Measurements from ENCODE around the gene AFAP1L1. TPM values are rescaled to one million over a fixed set of nuclear protein-coding genes. Genes with fewer than 3 reads are reported as not detected.

Gene AFAP1L1
- total and polyA plus RNA-seq, 4 donors = 2.1 to 11.6 (median 4.0) TPM

- DNase-seq (ENCODE audit: low spot score) = no peak
- TF ChIP-seq YY1 (IDR thresholded peaks at IDR 0.05) (no peak), HNF4A (conservative IDR thresholded peaks at IDR 0.05) (no peak), TAF1 (conservative IDR thresholded peaks at IDR 0.05) (no peak), GABPA (IDR thresholded peaks at IDR 0.05 in 1 of 2, conservative IDR thresholded peaks at IDR 0.05 in 1 of 2) (no peak), NR2F2 (IDR thresholded peaks at IDR 0.05) (no peak), ATF3 (IDR thresholded peaks at IDR 0.05) (no peak), HNF4G (IDR thresholded peaks at IDR 0.05) (no peak)
- TF ChIP-seq, protein P1, sequence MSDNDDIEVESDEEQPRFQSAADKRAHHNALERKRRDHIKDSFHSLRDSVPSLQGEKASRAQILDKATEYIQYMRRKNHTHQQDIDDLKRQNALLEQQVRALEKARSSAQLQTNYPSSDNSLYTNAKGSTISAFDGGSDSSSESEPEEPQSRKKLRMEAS (IDR thresholded peaks at IDR 0.05) = no peak
Observed at GRCh38 chr5:149285153-149285552, 13.5 kb downstream of the AFAP1L1 start.

DNA sequence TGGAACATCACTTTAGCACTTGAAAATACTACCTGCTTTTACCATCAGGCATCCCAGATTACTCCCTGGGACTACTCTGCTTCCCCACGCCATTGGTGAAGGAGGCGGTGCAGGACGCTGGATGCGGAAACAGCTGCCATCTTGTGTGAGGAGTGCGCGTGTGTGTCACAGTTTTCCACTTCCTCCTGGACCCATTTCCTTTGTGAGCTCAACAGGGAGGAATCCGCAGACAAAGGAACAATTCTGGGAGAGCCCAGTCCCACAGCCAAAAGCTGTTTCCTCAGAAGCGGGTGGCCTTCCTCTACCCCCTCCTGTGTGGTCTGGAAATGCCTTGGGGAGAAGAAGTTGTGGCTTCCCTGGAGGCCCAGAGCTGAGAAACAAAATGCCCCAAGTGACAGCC lies 16.8 kb downstream of the AFAP1L1 start:
- Histone ChIP-seq H3K27me3 (ENCODE audit: control insufficient read depth in 4 of 4, insufficient read depth in 4 of 4, low read length in 3 of 4) (no peaks in the 10 kb centered on the region), H3K36me3 (ENCODE audit: control insufficient read depth in 4 of 4, insufficient read depth in 3 of 4, low read depth in 1 of 4, low read length in 3 of 4) (no peaks in the 10 kb centered on the region), H3K4me1 (ENCODE audit: control insufficient read depth in 4 of 4, insufficient read depth in 4 of 4, low read length in 3 of 4) (peaks cover 0 to 3% (median 0%) of the 10 kb centered on the region in 4 donors), H3K4me3 (ENCODE audit: low read depth in 1 of 3, low read length in 3 of 3) (no peak overlapping the region), H3K27ac (ENCODE audit: low read depth in 1 of 2, low read length in 2 of 2) (peak overlapping the region; percentile 32 to 59), H3K9me3 (ENCODE audit: control insufficient read depth in 4 of 4, low read length in 3 of 4) (no peaks in the 10 kb centered on the region), H3K9ac (ENCODE audit: low read depth in 1 of 2, low read length in 2 of 2) (no peak overlapping the region)
- DNase-seq (ENCODE audit: low spot score) = no peak
- WGBS = 82% methylated on average over 8 of the region's 8 CpGs
- peak in 1 of 2 donors; percentile 50 for TF ChIP-seq GABPA (IDR thresholded peaks at IDR 0.05 in 1 of 2, conservative IDR thresholded peaks at IDR 0.05 in 1 of 2)
- peak; percentile 63 for TF ChIP-seq YY1 (IDR thresholded peaks at IDR 0.05)
- TF ChIP-seq HNF4G (IDR thresholded peaks at IDR 0.05) = no peak

More at GRCh38 chr5:149285153-149285552, 13.5 kb downstream of the AFAP1L1 start:
- H3K27ac ChIP-seq (ENCODE audit: low read depth in 1 of 2, low read length in 2 of 2) = peak overlapping the region; percentile 26 to 64
- no peaks in the 10 kb centered on the region for H3K27me3 ChIP-seq (ENCODE audit: control insufficient read depth in 4 of 4, insufficient read depth in 4 of 4, low read length in 3 of 4)
- WGBS = 87% methylated on average over 1 of the region's 1 CpG
- peaks cover 0 to 3% (median 0%) of the 10 kb centered on the region in 4 donors for H3K4me1 ChIP-seq (ENCODE audit: control insufficient read depth in 4 of 4, insufficient read depth in 4 of 4, low read length in 3 of 4)
- no peaks in the 10 kb centered on the region for H3K36me3 ChIP-seq (ENCODE audit: control insufficient read depth in 4 of 4, insufficient read depth in 3 of 4, low read depth in 1 of 4, low read length in 3 of 4)
- no peaks in the 10 kb centered on the region for H3K9me3 ChIP-seq (ENCODE audit: control insufficient read depth in 4 of 4, low read length in 3 of 4)
- no peak overlapping the region for H3K9ac ChIP-seq (ENCODE audit: low read depth in 1 of 2, low read length in 2 of 2)
- H3K4me3 ChIP-seq (ENCODE audit: low read depth in 1 of 3, low read length in 3 of 3) = no peak overlapping the region

GRCh38 chr5:149289301-149289700 lies 17.6 kb downstream of the AFAP1L1 start:
- no peaks in the 10 kb centered on the region for H3K9me3 ChIP-seq (ENCODE audit: control insufficient read depth in 4 of 4, low read length in 3 of 4)
- no peaks in the 10 kb centered on the region for H3K36me3 ChIP-seq (ENCODE audit: control insufficient read depth in 4 of 4, insufficient read depth in 3 of 4, low read depth in 1 of 4, low read length in 3 of 4)
- H3K4me1 ChIP-seq (ENCODE audit: control insufficient read depth in 4 of 4, insufficient read depth in 4 of 4, low read length in 3 of 4) = peaks cover 0 to 3% (median 0%) of the 10 kb centered on the region in 4 donors
- no peaks in the 10 kb centered on the region for H3K27me3 ChIP-seq (ENCODE audit: control insufficient read depth in 4 of 4, insufficient read depth in 4 of 4, low read length in 3 of 4)
- H3K9ac ChIP-seq (ENCODE audit: low read depth in 1 of 2, low read length in 2 of 2) = no peak overlapping the region
- TF ChIP-seq JUND (IDR thresholded peaks at IDR 0.05) = no peak
- no peak for TF ChIP-seq EGR1 (IDR thresholded peaks at IDR 0.05; ENCODE audit: low read depth in 2 of 2)
- no peak for TF ChIP-seq ATF3 (IDR thresholded peaks at IDR 0.05)
- TF ChIP-seq, protein P2, sequence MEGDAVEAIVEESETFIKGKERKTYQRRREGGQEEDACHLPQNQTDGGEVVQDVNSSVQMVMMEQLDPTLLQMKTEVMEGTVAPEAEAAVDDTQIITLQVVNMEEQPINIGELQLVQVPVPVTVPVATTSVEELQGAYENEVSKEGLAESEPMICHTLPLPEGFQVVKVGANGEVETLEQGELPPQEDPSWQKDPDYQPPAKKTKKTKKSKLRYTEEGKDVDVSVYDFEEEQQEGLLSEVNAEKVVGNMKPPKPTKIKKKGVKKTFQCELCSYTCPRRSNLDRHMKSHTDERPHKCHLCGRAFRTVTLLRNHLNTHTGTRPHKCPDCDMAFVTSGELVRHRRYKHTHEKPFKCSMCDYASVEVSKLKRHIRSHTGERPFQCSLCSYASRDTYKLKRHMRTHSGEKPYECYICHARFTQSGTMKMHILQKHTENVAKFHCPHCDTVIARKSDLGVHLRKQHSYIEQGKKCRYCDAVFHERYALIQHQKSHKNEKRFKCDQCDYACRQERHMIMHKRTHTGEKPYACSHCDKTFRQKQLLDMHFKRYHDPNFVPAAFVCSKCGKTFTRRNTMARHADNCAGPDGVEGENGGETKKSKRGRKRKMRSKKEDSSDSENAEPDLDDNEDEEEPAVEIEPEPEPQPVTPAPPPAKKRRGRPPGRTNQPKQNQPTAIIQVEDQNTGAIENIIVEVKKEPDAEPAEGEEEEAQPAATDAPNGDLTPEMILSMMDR (IDR thresholded peaks at IDR 0.05; ENCODE audit: low read depth, low read length, missing input control) = no peak
- peak; percentile 50 for TF ChIP-seq NR2F2 (IDR thresholded peaks at IDR 0.05)
- TF ChIP-seq, protein P3, sequence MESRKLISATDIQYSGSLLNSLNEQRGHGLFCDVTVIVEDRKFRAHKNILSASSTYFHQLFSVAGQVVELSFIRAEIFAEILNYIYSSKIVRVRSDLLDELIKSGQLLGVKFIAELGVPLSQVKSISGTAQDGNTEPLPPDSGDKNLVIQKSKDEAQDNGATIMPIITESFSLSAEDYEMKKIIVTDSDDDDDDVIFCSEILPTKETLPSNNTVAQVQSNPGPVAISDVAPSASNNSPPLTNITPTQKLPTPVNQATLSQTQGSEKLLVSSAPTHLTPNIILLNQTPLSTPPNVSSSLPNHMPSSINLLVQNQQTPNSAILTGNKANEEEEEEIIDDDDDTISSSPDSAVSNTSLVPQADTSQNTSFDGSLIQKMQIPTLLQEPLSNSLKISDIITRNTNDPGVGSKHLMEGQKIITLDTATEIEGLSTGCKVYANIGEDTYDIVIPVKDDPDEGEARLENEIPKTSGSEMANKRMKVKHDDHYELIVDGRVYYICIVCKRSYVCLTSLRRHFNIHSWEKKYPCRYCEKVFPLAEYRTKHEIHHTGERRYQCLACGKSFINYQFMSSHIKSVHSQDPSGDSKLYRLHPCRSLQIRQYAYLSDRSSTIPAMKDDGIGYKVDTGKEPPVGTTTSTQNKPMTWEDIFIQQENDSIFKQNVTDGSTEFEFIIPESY (IDR thresholded peaks at IDR 0.05) = no peak
- WGBS = 48% methylated on average over 7 of the region's 7 CpGs
- no peak for DNase-seq (ENCODE audit: low spot score)
- no peak overlapping the region for H3K4me3 ChIP-seq (ENCODE audit: low read depth in 1 of 3, low read length in 3 of 3)
- H3K27ac ChIP-seq (ENCODE audit: low read depth in 1 of 2, low read length in 2 of 2) = peak overlapping the region; percentile 32 to 59

All from liver (tissue), 9 donors.